ENCODE data around the gene ALG5.

DNA sequence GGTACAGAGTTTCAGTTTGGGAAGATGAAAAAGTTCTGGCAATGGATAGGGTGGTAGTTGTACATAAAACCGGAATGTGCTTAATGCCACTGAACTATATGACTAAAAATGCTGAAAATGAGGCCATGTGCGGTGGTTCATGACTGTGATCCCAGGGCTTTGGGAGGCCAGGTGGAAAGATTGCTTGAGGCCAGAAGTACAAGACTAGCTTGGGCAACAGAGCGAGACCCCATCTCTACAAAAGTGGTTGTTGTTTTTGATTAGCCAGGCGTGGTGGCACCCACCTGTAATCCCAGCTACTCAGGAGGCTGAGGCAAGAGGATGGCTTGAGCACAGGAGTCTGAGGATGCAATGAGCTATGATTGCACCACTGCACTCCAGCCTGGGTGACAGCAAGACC lies 91.9 kb downstream of the ALG5 start:
- TF ChIP-seq, protein P1, sequence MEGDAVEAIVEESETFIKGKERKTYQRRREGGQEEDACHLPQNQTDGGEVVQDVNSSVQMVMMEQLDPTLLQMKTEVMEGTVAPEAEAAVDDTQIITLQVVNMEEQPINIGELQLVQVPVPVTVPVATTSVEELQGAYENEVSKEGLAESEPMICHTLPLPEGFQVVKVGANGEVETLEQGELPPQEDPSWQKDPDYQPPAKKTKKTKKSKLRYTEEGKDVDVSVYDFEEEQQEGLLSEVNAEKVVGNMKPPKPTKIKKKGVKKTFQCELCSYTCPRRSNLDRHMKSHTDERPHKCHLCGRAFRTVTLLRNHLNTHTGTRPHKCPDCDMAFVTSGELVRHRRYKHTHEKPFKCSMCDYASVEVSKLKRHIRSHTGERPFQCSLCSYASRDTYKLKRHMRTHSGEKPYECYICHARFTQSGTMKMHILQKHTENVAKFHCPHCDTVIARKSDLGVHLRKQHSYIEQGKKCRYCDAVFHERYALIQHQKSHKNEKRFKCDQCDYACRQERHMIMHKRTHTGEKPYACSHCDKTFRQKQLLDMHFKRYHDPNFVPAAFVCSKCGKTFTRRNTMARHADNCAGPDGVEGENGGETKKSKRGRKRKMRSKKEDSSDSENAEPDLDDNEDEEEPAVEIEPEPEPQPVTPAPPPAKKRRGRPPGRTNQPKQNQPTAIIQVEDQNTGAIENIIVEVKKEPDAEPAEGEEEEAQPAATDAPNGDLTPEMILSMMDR (IDR thresholded peaks at IDR 0.05 in 4 of 5, conservative IDR thresholded peaks at IDR 0.05 in 1 of 5): no peak
- TF ChIP-seq POLR2A (IDR thresholded peaks at IDR 0.05): no peak

Data from gastrocnemius medialis (tissue), 4 donors.